ENCODE results near the gene PCBP3. TPM values are rescaled to one million over a fixed set of nuclear protein-coding genes. Genes with fewer than 3 reads are reported as not detected.
"Not testable (repeated sequence)": the region's sequence is repeated elsewhere in the genome, so short reads cannot be mapped to it uniquely, and the experiment has no call there.

PCBP3 gene
- total RNA-seq, 1 donor from 2014 or later, result 0.13 TPM

DNA sequence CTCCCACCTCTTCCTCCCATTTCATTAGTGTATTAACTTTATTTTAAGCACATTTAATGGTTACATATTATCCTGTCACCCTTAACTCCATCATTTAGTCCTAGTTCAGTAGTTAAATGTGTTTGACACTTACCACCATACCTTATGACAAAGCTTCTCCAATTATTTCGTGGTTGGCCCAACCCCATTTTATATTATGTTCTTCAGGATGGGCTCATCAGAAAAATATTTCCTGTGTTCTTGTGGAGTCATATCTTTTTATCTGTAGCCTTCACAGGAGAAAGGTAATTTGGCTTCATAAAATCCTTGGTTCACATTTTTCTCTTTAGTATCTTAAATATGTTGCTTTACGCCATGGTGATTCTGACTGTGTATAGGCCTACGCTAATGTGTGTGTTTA is 195.7 kb downstream of the PCBP3 start:
- DNase-seq (ENCODE audit: low read depth in 2 of 2), result no peak

DNA sequence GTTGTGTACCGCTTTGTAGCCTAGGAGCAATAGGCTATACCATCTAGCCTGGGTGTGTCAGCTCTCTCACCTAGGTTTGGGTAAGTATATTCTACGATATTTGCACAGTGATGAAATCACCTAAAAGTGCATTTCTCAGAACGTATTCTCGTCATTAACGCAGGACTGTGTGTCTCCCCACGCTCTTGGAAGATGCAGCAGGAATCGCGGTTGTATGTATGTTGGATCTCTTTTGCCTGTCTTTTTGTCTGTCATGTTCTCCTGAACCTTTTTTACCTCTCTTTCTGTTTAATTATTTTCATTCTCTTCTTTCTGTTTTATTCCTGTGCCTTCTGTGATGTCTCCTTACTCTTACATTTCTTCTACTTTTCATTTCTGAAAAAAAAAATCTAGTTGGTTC is 197.5 kb downstream of the PCBP3 start:
- DNase-seq (ENCODE audit: low read depth in 2 of 2), result no peak

DNA sequence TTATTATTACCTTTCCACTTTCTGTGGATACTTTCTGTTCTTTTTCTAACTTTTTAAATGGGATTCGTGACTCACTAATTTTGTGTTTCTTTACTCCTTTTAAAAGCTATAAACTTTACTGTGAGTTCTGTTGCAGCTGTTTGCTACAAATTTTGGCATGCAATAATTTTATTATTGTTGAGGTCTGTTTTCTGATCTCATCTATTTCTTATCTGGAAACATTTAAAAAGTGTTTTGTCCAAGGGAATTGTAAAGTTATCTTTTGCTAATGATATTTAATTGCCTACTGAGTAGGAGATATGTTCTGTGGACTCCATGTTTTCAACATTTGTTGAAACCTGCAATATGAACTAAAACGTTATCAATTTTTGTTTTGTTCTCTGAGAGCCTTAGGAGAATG is 199.9 kb downstream of the PCBP3 start:
- no peak for DNase-seq (ENCODE audit: low read depth in 2 of 2)

DNA sequence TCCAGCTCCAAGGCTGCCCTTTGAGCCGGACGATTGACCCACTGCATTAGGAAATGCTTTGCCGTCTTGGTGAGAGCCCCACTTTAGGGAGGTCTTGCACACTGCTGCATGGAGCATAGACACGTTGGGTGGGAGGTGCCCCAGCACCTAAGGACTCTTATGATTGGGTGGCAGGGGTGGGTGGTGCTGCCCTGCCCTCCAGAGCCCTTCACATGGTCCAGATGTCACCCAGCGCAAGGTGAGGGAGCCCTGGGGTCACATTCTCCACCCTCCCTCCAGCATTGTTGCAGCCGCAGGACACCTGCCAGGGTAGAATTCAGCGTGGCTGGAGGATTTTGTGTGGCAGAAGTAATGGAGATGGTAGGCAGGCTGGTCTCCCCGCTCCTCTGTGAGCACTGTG is 200.7 kb downstream of the PCBP3 start:
- DNase-seq (ENCODE audit: low read depth in 2 of 2), result no peak

DNA sequence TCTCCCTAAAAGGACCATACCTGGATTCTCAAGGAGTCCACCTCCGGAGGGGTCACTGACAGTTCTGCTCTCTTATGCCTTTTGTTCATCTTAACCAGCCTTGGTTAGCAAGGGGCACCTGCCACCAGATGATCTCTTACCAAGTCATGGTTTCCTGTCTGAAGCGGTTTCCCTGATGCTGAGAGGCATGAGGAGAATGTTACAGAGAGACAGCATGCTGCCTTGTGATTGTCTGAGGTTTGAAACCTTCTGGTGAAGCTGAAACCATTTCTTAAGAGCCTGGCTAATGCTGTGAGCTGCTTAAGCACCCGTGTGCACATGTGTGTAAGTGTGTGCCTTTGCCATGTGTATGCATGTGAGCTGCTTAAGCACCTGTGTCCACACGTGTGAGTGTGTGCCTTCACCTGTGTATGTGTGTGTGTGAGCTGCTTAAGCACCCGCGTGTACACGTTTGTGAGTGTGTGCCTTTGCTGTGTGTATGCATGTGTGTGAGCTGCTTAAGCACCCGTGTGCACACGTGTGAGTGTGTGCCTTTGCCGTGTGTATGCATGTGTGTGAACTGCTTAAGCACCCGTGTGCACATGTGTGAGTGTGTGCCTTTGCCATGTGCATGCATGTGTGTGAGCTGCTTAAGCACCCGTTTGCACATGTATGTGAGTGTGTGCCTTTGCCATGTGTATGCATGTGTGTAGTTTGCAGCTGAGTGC is 201.7 kb downstream of the PCBP3 start:
- no peak for DNase-seq (ENCODE audit: low read depth in 2 of 2)

DNA sequence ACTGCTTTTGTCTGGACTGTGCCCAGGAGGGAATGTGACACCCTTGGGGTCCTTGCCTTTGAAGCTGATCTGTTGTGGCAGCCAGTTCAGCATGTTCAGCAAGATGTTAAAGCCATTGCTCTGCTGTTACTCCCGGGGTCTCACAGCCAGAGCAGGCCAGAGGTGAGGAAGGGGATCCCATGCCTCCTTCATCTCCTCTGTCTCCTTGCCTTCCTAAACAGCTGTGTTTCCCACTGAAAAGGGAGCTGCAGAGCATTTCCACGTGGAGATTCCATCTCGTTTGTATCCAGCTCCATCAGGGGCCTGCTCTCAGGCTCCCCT is 202.2 kb downstream of the PCBP3 start:
- no peak for DNase-seq (ENCODE audit: low read depth in 2 of 2)

DNA sequence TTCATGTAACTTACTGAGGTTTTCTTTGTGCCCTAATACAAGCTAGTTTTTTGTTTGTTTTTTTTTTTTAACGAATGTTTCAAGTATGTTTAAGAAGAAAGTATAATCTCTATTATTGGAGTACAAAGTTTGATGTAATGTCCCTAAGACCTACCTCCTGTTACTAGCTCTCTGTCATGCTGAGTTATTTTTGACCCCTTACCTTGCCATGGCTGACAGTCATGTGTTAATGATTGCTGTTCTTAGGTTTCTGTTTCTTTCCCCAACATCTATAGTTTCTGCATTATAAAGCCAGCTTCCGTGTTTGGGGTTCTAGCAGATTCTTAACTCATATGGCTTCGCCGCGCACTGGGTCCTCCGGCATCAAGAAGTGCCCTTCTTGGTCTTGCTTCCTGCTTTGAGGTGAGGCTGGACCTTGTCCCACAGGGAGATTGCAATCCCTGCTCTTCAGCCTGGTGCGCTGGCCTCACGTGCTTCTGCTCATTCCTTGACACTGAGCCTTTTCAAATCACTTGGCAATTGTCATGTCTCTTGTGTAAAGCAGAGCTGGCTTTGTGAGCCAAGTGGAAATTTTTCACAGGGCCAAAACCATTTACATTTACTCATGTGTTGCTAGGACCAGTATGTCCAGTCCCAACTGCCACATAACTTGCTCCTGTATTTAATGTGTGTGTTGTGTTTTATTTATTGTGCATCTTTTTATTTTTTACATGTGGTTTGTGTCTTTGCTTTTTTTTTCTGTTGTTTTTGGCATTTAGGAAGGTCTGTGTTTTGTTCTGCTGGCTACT is 203.0 kb downstream of the PCBP3 start:
- no peak for DNase-seq (ENCODE audit: low read depth in 2 of 2)

DNA sequence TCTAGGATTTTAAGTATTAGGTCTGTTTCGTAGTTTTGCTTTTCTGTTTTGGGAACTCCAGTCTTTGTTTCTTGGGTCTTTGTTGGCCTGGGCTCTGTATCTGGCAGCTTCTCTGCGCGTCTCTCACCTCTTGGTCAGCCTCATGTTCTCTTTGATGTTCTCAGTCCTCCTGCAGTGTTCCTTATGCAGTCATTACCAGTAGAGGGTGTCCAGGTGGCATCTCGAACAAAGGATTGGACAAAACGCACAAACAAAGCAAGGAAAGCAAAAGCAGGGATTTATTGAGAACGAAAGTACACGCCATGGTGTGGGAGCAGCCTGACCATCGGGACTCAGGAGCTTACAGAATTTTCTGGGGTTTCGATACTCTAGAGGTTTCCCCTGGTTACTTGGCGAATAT is 204.3 kb downstream of the PCBP3 start:
- DNase-seq (ENCODE audit: low read depth in 2 of 2), result no peak

DNA sequence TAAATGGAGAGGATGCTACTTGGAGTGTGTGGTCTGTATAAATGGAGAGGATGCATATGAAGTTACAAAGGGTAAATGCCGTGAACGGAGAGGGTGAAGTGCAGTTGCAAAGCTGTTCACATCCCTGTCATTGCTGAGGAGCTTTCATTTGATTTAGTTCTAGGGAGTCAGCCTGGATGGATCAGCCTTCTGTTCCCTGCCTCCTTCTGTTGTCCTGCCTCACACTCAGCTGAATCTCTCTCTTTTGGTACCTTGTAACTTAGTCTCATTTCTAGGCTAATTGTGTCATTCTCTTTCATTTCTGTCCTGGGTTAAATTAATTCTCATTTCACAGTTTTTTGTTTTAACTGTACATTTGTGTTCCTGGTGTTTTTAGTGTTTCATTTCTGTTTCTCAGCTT is 204.8 kb downstream of the PCBP3 start:
- DNase-seq (ENCODE audit: low read depth in 2 of 2), result no peak

DNA sequence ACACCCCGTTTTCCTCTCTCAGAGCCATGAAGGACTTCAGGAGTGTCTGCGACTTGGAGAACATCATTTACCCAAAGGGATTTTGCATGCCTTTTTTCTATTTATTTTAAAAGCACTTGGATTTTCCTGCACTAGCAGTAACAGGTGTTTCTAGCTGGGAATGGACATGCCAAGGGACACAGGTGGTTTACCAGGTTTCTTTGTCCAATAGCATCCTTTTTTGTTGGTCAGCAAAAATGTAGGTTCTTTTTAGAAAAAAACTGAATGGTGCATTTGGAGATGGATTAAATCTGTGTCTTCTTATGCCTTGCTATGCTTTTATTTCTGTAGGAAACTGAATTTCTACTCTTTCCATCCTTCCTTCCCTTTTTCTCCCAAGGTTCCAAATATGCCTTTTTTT is 205.3 kb downstream of the PCBP3 start:
- DNase-seq (ENCODE audit: low read depth in 2 of 2), result no peak

DNA sequence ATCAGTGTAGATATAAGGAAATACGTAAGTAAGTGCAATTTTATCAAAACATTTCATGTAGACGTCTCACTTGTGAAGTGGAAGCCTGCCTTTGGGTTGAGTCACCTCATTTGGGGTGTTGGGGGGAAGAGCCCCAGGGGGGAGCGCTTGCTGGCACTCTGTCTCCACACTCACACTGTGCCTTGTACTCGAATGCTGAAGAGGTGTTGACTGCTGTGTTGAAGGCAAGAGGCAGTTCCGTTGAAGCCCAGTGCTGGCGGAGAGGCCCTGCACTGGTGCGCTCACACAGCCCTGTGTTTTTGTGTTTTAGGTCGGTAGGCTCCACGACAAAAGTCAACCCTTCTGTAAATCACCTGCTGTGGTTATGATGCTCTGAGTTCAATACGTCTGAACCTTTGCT is 206.1 kb downstream of the PCBP3 start:
- no peak for DNase-seq (ENCODE audit: low read depth in 2 of 2)

DNA sequence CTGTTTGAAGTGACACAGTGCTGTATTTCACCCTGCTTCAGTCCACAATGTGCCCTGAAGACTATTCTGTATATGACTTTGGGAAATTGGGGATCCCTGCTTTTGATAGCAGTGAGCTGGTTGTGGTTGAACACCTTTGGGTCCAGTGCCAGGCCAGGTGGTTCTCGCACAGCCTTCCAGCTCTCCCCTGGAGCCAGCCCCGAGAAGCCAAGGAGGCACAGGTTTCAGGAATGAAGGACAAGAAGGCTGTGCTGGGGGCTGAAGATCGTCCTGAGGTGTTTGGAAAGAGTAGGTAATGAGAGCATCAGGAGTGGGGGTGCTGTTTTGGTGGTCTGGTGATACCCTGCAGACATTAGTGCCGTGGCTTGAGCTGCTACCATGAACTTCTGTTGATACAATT is 206.7 kb downstream of the PCBP3 start:
- no peak for DNase-seq (ENCODE audit: low read depth in 2 of 2)

DNA sequence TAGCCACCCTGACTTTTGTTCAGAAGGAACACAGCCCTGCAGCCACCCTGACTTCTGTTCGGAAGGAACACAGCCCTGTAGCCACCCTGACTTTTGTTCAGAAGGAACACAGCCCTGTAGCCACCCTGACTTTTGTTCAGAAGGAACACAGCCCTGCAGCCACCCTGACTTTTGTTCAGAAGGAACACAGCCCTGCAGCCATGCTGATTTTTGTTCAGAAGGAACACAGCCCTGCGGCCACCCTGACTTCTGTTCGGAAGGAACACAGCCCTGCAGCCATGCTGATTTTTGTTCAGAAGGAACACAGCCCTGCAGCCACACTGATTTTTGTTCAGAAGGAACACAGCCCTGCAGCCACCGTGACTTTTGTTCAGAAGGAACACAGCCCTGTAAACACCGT is 208.9 kb downstream of the PCBP3 start:
- not testable (repeated sequence) for DNase-seq (ENCODE audit: low read depth in 2 of 2)

DNA sequence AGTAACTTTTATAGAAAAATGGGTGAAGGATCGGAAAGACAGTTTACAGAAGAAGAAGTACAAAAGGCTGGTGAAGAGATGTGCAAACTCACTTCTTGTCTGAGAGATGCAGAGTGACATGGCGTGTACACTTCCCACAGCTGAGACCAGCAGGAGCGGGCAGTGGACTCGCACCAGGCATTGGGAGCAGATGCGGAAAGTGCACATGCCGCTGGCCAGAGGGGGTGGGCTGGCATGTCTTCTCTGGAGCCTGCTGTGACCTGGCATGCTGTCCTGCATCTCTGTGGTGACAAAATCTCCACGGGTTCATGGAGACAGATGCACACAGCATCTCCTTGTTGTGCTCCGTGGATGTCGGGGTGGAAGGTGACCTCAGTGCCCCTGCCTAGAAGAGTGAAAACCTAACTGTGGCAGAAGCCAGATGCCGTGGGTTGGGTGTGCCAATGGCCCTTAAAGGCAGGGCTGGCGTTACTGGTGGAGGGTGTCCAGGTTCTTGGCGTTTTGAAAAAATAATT is 209.4 kb downstream of the PCBP3 start:
- DNase-seq (ENCODE audit: low read depth in 2 of 2), result no peak

DNA sequence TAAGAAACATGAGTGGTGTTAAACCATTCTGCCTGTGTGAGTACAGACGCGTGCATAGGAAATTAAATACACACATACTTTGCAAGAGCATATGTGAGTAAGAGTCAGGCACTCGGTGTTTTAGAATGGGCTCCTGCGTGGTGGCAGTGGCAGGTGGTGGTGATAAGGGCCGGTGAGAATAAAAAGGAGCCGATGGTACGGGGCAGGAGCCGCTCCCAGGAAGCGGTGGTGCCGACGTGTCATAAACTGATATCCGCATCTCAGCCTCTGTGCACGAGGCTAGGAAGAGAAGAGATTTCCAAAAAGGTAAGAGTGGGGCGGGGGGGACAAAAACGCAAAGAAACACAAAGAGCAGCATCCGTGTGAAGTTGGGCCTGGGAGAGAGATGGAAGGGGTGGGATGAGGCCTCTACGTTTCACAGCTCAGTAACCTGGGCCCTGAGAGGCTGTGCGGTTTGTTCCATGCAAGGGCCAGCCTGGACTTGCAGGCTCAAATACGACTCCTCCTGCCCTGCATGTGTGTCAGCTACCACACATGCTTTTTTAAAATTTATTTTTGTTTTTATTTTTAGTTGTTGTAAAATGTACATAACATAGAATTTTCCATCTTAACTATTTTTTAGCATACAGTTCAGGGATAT is 210.3 kb downstream of the PCBP3 start:
- DNase-seq (ENCODE audit: low read depth in 2 of 2), result no peak

DNA sequence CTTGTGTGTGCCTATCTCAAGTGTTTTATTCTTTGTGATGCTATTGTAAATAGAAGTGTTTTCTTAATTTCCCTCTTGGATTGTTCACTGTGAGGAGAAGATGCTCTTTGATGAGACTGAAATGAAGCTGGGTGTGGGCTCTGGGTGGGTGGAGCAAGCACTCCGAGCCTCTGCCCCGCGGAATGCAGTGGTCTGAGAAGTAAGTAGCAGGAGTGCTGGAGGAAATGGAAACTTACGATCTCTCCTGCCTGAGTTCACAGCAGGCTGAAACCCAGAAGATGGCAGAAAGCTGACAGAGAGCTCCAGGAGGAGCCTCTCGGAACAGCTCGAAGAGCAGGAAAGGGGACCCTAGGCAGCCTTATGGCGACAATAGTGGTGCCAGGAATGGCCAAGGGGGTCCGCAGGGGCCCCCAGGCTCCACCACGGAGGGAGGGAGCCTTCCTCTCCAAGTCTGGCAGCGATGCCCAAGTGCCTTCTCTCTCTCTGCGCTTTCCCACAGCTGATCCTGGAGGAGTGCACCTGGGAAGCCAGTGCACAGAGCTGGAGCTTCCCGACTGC is 211.2 kb downstream of the PCBP3 start:
- no peak for DNase-seq (ENCODE audit: low read depth in 2 of 2)

DNA sequence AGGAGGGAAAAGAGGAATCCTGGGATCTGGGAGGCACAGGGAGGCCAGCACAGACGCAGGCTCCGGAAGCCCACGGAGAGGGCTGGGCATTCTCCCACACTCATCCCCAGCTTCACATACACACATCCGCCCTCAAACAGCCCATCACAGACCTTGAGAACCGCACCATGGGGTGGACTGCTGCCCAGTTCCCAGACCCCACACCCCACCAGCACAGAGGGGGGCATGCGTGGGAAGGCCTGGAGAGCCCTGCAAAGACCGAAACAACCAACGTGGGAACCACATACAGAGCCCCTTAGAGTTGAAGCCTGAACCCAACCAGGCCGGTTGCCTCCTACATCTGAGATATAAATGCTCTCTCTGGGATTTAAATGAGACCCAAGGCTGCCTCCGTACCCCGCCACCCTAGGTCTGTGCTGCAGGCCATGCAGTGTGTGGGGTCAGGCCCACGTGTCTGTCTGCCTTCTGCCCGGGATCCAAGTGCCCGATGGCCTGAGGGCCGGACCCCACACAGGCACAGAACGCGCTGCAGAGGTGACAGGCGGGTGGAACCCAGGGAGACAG is 211.8 kb downstream of the PCBP3 start:
- no peak for DNase-seq (ENCODE audit: low read depth in 2 of 2)

DNA sequence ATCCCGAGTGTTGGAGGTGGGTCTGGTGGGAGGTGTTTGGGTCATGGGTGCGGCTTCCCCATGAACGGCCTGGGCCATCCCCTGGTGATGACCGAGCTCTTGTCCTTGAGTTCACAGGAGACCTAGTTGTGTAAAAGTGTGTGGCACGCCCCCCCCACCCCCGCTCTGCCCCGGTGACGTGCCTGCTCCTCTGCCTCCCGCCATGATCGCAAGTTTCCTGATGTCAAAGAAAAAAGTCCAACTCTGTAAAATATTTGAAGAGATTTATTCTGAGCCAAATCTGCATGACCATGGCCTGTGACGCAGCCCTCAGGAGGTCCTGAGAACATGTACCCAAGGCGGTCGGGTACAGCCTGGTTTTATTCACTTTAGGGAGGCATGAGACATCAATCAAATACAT is 212.9 kb downstream of the PCBP3 start:
- DNase-seq (ENCODE audit: low read depth in 2 of 2), result no peak

DNA sequence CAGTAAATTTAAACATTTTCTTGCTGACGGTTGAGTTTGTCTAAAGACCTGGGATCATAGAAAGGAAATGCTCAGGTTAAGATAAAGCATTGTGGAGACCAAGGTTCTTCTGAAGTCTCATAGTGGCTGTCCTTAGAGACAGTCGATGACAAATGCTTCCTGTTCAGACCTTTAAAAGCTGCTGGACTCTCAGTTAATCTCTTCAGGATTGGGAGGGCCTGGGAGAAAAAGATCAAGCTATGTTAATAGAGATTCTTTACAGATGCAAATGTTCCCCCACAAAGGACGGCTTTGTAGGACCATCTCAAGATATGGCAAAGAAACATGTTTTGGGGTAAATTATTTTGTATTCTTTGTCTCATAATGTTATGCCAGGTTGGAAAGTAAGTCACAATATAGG is 213.4 kb downstream of the PCBP3 start:
- no peak for DNase-seq (ENCODE audit: low read depth in 2 of 2)

DNA sequence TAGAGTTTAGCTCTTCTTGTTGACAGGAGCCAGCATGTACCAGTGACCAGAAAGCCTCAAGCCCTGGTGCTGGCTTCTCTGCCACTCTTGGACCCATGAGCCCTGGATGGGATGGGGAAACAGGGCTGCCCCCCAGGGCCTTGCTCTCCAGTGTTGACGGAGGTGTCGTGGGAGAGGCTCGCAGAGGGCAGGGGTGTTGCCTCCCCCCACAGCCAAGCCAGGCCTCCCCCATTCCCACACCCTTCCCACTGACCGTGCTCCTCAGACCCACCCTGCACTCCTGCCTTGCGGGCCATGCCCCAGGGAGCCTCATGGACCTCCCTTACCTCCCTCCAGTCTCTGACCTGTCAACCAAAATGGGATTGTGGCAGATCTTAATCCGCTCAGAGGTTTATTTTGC is 214.2 kb downstream of the PCBP3 start:
- DNase-seq (ENCODE audit: low read depth in 2 of 2), result no peak

DNA sequence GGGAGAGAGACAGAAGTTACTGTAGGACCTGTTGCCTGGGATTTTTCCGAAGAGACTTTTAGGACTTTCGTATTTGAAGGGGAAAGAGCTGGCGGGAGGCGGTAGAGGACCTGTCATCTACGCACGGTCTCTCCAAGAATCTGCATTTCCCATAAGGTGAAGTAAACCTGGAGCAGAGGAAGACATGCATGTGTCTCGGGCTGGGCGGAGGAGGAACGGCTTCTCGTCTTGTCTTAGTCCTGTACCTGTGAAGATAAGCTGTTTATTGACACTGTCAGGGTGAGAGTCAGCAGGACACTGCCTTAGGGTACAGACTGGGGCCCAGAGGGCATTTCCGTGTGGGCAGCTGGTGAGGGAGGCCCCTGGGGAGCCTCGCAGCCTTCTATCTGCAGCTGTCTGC is 214.7 kb downstream of the PCBP3 start:
- DNase-seq (ENCODE audit: low read depth in 2 of 2), result no peak
